ENCODE measurements around the gene COPA.

The COPA gene

GRCh38 chr1:160362168-160362957 lies 19.3 kb upstream of the COPA start:
- DNase-seq: no peak

GRCh38 chr1:160361814-160362167 lies 18.7 kb upstream of the COPA start:
- DNase-seq: no peak

- DNase-seq: no peak
Measured at GRCh38 chr1:160361199-160361598, 18.1 kb upstream of the COPA start.

GRCh38 chr1:160360227-160360695 lies 17.2 kb upstream of the COPA start:
- DNase-seq: no peak

- no peak for DNase-seq
Measured at GRCh38 chr1:160359559-160360226, 16.6 kb upstream of the COPA start.

GRCh38 chr1:160358073-160358472 lies 15.0 kb upstream of the COPA start:
- DNase-seq: no peak

- no peak for DNase-seq
Measured at GRCh38 chr1:160357286-160358002, 14.4 kb upstream of the COPA start.

- DNase-seq: no peak
Measured at GRCh38 chr1:160354388-160354985, 11.4 kb upstream of the COPA start.

GRCh38 chr1:160353223-160353622 lies 10.2 kb upstream of the COPA start:
- no peak for DNase-seq

- no peak for DNase-seq
Measured at GRCh38 chr1:160352555-160352954, 9.5 kb upstream of the COPA start.

- no peak for DNase-seq
Measured at GRCh38 chr1:160351629-160352028, 8.6 kb upstream of the COPA start.

GRCh38 chr1:160346958-160347357 lies 3.9 kb upstream of the COPA start:
- DNase-seq: no peak

GRCh38 chr1:160346463-160346862 lies 3.4 kb upstream of the COPA start:
- DNase-seq: no peak

- DNase-seq: no peak
Measured at GRCh38 chr1:160344936-160345335, 1.9 kb upstream of the COPA start.

GRCh38 chr1:160344241-160344640 lies 1.2 kb upstream of the COPA start:
- DNase-seq: no peak

GRCh38 chr1:160342526-160342925 lies 524 bp downstream of the COPA start:
- DNase-seq: no peak

- no peak for DNase-seq
Measured at GRCh38 chr1:160340866-160341265, 2.2 kb downstream of the COPA start.

GRCh38 chr1:160340146-160340545 lies 2.9 kb downstream of the COPA start:
- no peak for DNase-seq

GRCh38 chr1:160338580-160338979 lies 4.5 kb downstream of the COPA start:
- no peak for DNase-seq

- DNase-seq: no peak
Measured at GRCh38 chr1:160332516-160332915, 10.5 kb downstream of the COPA start.

- DNase-seq: no peak
Measured at GRCh38 chr1:160330119-160330518, 12.9 kb downstream of the COPA start.

GRCh38 chr1:160328184-160328583 lies 14.9 kb downstream of the COPA start:
- no peak for DNase-seq

GRCh38 chr1:160326418-160326817 lies 16.6 kb downstream of the COPA start:
- no peak for DNase-seq

Measured in NCI-H2029 (cell line).